GM21723 (cell line): ENCODE measurements around the gene ZFC3H1.

Source experiments
- ATAC-seq: cut with Tn5 transposase; IDR thresholded peaks from one replicate; pipeline ENCODE4 v1.9.1; 2021; ENCODE audit warnings: mild to moderate bottlenecking, moderate library complexity; ENCODE audit not compliant: unreplicated experiment

Gene ZFC3H1

GRCh38 chr12:71685312-71685906 lies 21.8 kb upstream of the ZFC3H1 start:
- no peak for ATAC-seq

GRCh38 chr12:71684081-71684480 lies 20.4 kb upstream of the ZFC3H1 start:
- ATAC-seq = no peak

GRCh38 chr12:71683633-71684032 lies 20.0 kb upstream of the ZFC3H1 start:
- no peak for ATAC-seq

GRCh38 chr12:71682466-71682865 lies 18.8 kb upstream of the ZFC3H1 start:
- ATAC-seq = no peak

- no peak for ATAC-seq
Measured at GRCh38 chr12:71671816-71672215, 8.2 kb upstream of the ZFC3H1 start.

GRCh38 chr12:71671311-71671710 lies 7.7 kb upstream of the ZFC3H1 start:
- ATAC-seq = no peak

- no peak for ATAC-seq
Measured at GRCh38 chr12:71666259-71666658, 2.6 kb upstream of the ZFC3H1 start.

GRCh38 chr12:71665090-71665463 lies 1.4 kb upstream of the ZFC3H1 start:
- no peak for ATAC-seq

- peak; percentile 18 for ATAC-seq
Measured at GRCh38 chr12:71664411-71665089, 902 bp upstream of the ZFC3H1 start.

- ATAC-seq = peak; percentile 32
Measured at GRCh38 chr12:71662849-71663560, 643 bp downstream of the ZFC3H1 start.

GRCh38 chr12:71661977-71662530 lies 1.6 kb downstream of the ZFC3H1 start:
- ATAC-seq = no peak

- ATAC-seq = no peak
Measured at GRCh38 chr12:71656740-71657139, 6.9 kb downstream of the ZFC3H1 start.

- no peak for ATAC-seq
Measured at GRCh38 chr12:71655907-71656306, 7.7 kb downstream of the ZFC3H1 start.

- no peak for ATAC-seq
Measured at GRCh38 chr12:71655495-71655894, 8.2 kb downstream of the ZFC3H1 start.

- ATAC-seq = no peak
Measured at GRCh38 chr12:71654200-71654599, 9.4 kb downstream of the ZFC3H1 start.

GRCh38 chr12:71653137-71653536 lies 10.5 kb downstream of the ZFC3H1 start:
- no peak for ATAC-seq

GRCh38 chr12:71652656-71653055 lies 11.0 kb downstream of the ZFC3H1 start:
- ATAC-seq = no peak

- no peak for ATAC-seq
Measured at GRCh38 chr12:71649401-71649800, 14.2 kb downstream of the ZFC3H1 start.

- no peak for ATAC-seq
Measured at GRCh38 chr12:71648537-71648936, 15.1 kb downstream of the ZFC3H1 start.

GRCh38 chr12:71646512-71646911 lies 17.1 kb downstream of the ZFC3H1 start:
- no peak for ATAC-seq

- ATAC-seq = no peak
Measured at GRCh38 chr12:71645268-71645667, 18.4 kb downstream of the ZFC3H1 start.

- peak; percentile 54 for ATAC-seq
Measured at GRCh38 chr12:71642264-71642663, 21.4 kb downstream of the ZFC3H1 start.
